Activated CD4-positive, alpha-beta memory T cell treated with anti-CD3 and anti-CD28 coated beads, Interleukin-2, amount 10 ng/mL, durations not matched to agents 7 days and 5 days (primary cell): ENCODE data around the gene RAI2. TPM values are rescaled to one million over a fixed set of nuclear protein-coding genes. Genes with fewer than 3 reads are reported as not detected.

Experiments
- CTCF ChIA-PET: fragments of 350-600 bp; sonication (Branson Sonifier 250); formaldehyde crosslinking; loops from one replicate; lab custom pipeline; 2021; ENCODE audit warnings: antibody characterized with exemption, inconsistent platforms; lab: Charles Lee
- POLR2A ChIA-PET: fragments of 350-600 bp; sonication (Branson Sonifier 250); formaldehyde crosslinking; loops from one replicate; lab custom pipeline; 2021; ENCODE audit warnings: antibody characterized with exemption; lab: Charles Lee
- DNase-seq: peaks from one replicate; pipeline ENCODE4 v3.0.0-alpha.2; 2020
- H3K27ac Mint-ChIP-seq: one replicate; pipeline ENCODE4 v1.8.0; 2021; ENCODE audit warnings: mild to moderate bottlenecking, mixed read lengths
- H3K27me3 Mint-ChIP-seq: one replicate; pipeline ENCODE4 v1.8.0; 2021; ENCODE audit warnings: mixed read lengths
- H3K36me3 Mint-ChIP-seq: one replicate; pipeline ENCODE4 v1.8.0; 2021; ENCODE audit warnings: low read depth, mixed read lengths
- H3K4me1 Mint-ChIP-seq: one replicate; pipeline ENCODE4 v1.8.0; 2021; ENCODE audit warnings: mixed read lengths
- H3K4me3 Mint-ChIP-seq: one replicate; pipeline ENCODE4 v1.8.0; 2021; ENCODE audit warnings: mild to moderate bottlenecking, mixed read lengths
- H3K9me3 Mint-ChIP-seq: one replicate; pipeline ENCODE4 v1.8.0; 2021; ENCODE audit warnings: mixed read lengths
- total RNA-seq, 2 experiments: library from RNA; stranded (reverse); gene quantifications; one replicate each; pipeline ENCODE4 v1.2.3, GENCODE V29; 2021

The RAI2 gene
- total RNA-seq, 2 experiments from 2014 or later = not detected

DNA sequence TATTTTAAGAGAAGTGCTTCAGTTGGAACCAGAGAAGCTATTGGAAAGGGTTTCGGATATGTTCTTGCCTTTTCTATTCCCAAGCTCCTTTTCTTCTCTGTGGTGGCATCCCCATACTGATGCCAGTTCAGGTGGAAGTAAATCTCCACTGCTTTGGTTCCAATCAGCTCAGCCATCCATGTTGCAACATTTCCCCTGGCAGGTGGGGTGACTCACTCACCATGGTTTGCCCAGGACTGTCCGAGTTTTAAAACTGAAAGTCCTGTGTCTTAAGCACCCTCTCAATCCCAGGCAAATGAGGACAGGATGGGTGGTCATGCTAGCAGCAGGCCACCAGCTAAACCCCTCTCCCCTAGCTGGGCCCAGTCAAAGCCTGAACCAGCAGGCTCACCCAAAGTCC, 15.1 kb downstream of the RAI2 start:
- no peaks in the 10 kb centered on the region for H3K4me1 Mint-ChIP-seq
- H3K27ac Mint-ChIP-seq = no peak overlapping the region
- H3K4me3 Mint-ChIP-seq = no peak overlapping the region
- POLR2A ChIA-PET = no interaction called here
- CTCF ChIA-PET = no interaction called here
- no peaks in the 10 kb centered on the region for H3K36me3 Mint-ChIP-seq
- H3K27me3 Mint-ChIP-seq = no peaks in the 10 kb centered on the region
- H3K9me3 Mint-ChIP-seq = no peaks in the 10 kb centered on the region
- DNase-seq = no peak

- POLR2A ChIA-PET = no interaction called here
- no peak for DNase-seq
- Mint-ChIP-seq H3K9me3 (no peaks in the 10 kb centered on the region), H3K36me3 (no peaks in the 10 kb centered on the region), H3K4me3 (no peak overlapping the region), H3K27ac (no peak overlapping the region), H3K4me1 (no peaks in the 10 kb centered on the region), H3K27me3 (no peaks in the 10 kb centered on the region)
- CTCF ChIA-PET = no interaction called here
Measured at GRCh38 chrX:17844236-17844635, 16.9 kb downstream of the RAI2 start.

DNA sequence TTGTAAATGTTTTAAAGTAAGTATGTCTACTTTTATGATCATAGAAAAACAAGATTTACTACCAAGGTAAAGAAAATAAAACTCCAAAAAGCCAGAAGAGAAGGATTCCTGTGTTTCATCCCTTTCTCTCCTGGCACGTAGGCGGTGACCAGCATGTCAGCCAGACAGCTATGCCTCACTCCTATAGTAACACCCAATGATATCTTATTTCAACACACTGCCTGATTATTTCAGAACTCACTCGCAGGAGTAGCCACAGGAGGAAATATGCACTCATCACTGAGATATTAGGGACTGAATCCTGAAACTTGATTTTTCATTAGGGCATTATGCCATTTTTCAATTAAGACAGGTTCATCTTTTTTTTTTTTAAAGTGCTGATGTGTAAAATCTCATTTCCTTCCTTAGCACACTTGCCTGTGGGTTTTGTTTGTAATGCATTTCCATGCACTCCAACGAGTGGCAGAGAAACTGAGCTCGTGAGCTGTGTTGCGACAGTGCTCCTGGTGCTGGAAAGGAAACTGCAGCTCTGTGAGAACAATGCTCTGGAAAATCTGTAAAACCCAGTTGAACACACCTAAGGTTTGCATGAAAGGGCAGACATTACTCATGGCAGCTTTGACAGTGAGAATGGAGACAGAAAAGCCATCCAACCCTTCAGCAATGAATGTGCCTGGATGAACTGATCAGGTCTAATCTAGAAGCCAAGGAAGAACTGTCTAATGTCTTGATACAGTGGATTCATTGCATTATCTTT, 18.2 kb downstream of the RAI2 start:
- ChIA-PET CTCF (no interaction called here), POLR2A (no interaction called here)
- H3K27ac Mint-ChIP-seq = no peak overlapping the region
- H3K36me3 Mint-ChIP-seq = no peaks in the 10 kb centered on the region
- no peak for DNase-seq
- no peaks in the 10 kb centered on the region for H3K4me1 Mint-ChIP-seq
- no peaks in the 10 kb centered on the region for H3K27me3 Mint-ChIP-seq
- H3K4me3 Mint-ChIP-seq = no peak overlapping the region
- no peaks in the 10 kb centered on the region for H3K9me3 Mint-ChIP-seq

DNA sequence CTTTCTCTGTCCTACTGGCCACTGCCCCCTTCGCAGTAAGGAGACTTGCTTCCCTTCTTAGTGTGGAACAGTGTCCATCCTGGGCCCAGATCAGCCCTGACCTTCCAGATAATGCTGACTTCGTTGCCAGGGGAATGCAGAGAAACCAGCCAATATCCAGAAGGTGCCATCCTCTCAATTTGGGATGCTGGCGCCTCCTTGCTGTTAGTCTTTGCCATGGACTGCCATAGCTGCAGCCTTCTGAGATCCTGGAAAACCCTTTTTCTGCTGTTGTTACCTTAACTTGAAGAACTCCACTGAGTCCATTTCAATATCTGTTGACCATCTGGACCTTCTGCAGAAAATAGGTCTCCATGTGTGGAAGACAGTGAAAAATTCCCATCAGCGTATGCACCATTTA, 21.8 kb downstream of the RAI2 start:
- H3K4me3 Mint-ChIP-seq = no peak overlapping the region
- H3K4me1 Mint-ChIP-seq = no peaks in the 10 kb centered on the region

GRCh38 chrX:17836830-17837229, 24.3 kb downstream of the RAI2 start:
- Mint-ChIP-seq H3K27ac (no peak overlapping the region), H3K4me3 (no peak overlapping the region), H3K9me3 (no peaks in the 10 kb centered on the region), H3K36me3 (no peaks in the 10 kb centered on the region), H3K27me3 (peaks cover 2% of the 10 kb centered on the region), H3K4me1 (no peaks in the 10 kb centered on the region)
- ChIA-PET CTCF (no interaction called here), POLR2A (no interaction called here)
- no peak for DNase-seq

More for the DNA sequence above, 21.8 kb downstream of the RAI2 start:
- no peaks in the 10 kb centered on the region for H3K27me3 Mint-ChIP-seq
- CTCF ChIA-PET = no interaction called here
- no peak overlapping the region for H3K27ac Mint-ChIP-seq
- H3K9me3 Mint-ChIP-seq = no peaks in the 10 kb centered on the region
- no peak for DNase-seq
- POLR2A ChIA-PET = no interaction called here
- H3K36me3 Mint-ChIP-seq = no peaks in the 10 kb centered on the region

- Mint-ChIP-seq H3K36me3 (no peaks in the 10 kb centered on the region), H3K9me3 (no peaks in the 10 kb centered on the region), H3K27ac (no peak overlapping the region), H3K4me3 (no peak overlapping the region), H3K27me3 (peaks cover 9% of the 10 kb centered on the region), H3K4me1 (no peaks in the 10 kb centered on the region)
- ChIA-PET CTCF (no interaction called here), POLR2A (no interaction called here)
- DNase-seq = no peak
Measured at GRCh38 chrX:17833954-17834353, 27.1 kb downstream of the RAI2 start.

GRCh38 chrX:17831255-17831654, 29.8 kb downstream of the RAI2 start:
- no peaks in the 10 kb centered on the region for H3K9me3 Mint-ChIP-seq
- no peak overlapping the region for H3K4me3 Mint-ChIP-seq
- H3K4me1 Mint-ChIP-seq = no peaks in the 10 kb centered on the region
- peaks cover 9% of the 10 kb centered on the region for H3K27me3 Mint-ChIP-seq
- ChIA-PET POLR2A (no interaction called here), CTCF (no interaction called here)
- H3K27ac Mint-ChIP-seq = no peak overlapping the region
- no peaks in the 10 kb centered on the region for H3K36me3 Mint-ChIP-seq
- no peak for DNase-seq

- H3K27ac Mint-ChIP-seq = no peak overlapping the region
- H3K4me1 Mint-ChIP-seq = no peaks in the 10 kb centered on the region
- H3K9me3 Mint-ChIP-seq = no peaks in the 10 kb centered on the region
- peaks cover 9% of the 10 kb centered on the region for H3K27me3 Mint-ChIP-seq
- H3K4me3 Mint-ChIP-seq = no peak overlapping the region
- H3K36me3 Mint-ChIP-seq = no peaks in the 10 kb centered on the region
- ChIA-PET CTCF (no interaction called here), POLR2A (no interaction called here)
- no peak for DNase-seq
Measured at GRCh38 chrX:17830211-17830610, 30.9 kb downstream of the RAI2 start.

GRCh38 chrX:17829566-17829965, 31.5 kb downstream of the RAI2 start:
- ChIA-PET CTCF (no interaction called here), POLR2A (no interaction called here)
- peaks cover 9% of the 10 kb centered on the region for H3K27me3 Mint-ChIP-seq
- DNase-seq = no peak
- no peaks in the 10 kb centered on the region for H3K9me3 Mint-ChIP-seq
- H3K4me1 Mint-ChIP-seq = no peaks in the 10 kb centered on the region
- H3K4me3 Mint-ChIP-seq = no peak overlapping the region
- H3K36me3 Mint-ChIP-seq = no peaks in the 10 kb centered on the region
- no peak overlapping the region for H3K27ac Mint-ChIP-seq

DNA sequence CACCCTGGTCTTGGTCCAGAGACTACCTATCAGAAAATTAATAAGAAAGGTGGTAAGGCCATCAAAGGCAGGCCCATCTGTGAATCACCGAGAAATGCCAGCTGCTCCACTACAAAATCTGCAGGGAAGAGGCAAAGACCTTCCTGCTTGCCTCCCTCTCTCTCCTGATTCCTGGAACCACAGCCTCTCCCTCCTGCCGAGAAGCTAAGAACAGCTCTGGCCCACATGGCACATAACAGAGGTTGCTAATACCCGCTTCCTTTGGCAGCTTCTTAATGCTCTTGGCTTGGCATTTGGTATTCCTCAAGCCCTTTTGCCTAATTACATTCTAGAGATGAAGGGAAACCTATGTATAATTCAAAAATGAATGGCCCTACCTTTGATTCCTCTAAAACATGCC, 32.9 kb downstream of the RAI2 start:
- H3K27me3 Mint-ChIP-seq = peaks cover 7% of the 10 kb centered on the region
- H3K9me3 Mint-ChIP-seq = no peaks in the 10 kb centered on the region
- CTCF ChIA-PET = no interaction called here
- no peak overlapping the region for H3K27ac Mint-ChIP-seq
- POLR2A ChIA-PET = no interaction called here
- H3K4me3 Mint-ChIP-seq = no peak overlapping the region
- no peaks in the 10 kb centered on the region for H3K4me1 Mint-ChIP-seq
- no peaks in the 10 kb centered on the region for H3K36me3 Mint-ChIP-seq
- no peak for DNase-seq

DNA sequence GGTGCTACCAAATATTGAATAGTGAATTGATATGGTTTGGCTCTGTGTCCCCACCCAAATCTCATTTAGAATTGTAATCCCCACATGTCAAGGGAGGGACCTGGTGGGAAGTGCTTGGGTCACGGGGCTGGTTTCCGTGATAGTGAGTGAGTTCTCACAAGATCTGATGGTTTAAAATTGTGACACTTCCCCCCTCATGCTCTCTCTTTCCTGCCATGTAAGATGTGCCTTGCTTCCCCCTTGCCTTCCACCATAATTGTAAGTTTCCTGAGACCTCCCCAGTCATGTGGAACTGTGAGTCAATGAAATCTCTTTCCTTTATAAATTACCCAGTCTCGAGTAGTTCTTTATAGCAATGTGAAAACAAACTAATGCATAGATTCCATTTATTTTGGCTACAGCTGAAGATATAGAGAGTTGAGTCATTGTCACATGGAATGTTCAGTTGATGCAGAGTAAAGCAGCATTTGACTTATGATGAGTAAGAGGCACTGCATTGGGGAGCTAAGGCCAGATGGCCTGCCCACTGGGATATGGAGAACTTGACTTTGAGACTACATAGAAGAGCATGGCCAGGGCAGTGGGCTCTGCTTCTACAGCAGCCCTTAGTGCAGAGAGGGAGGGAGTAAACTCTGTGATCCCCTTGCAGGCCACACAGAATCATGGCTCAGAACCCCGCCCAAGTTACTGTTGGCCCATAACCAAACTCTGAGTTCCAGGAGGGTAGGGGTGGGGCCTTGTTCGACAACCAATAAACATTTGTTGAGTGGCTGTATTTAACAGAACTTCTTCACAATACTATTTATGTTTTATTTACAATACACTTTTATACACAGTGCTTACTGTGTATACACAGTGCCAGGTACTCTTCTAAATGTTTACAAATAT, 34.2 kb downstream of the RAI2 start:
- Mint-ChIP-seq H3K36me3 (no peaks in the 10 kb centered on the region), H3K4me1 (no peaks in the 10 kb centered on the region), H3K9me3 (no peaks in the 10 kb centered on the region), H3K27me3 (peaks cover 7% of the 10 kb centered on the region), H3K4me3 (no peak overlapping the region), H3K27ac (no peak overlapping the region)
- CTCF ChIA-PET = no interaction called here
- POLR2A ChIA-PET = no interaction called here
- no peak for DNase-seq

DNA sequence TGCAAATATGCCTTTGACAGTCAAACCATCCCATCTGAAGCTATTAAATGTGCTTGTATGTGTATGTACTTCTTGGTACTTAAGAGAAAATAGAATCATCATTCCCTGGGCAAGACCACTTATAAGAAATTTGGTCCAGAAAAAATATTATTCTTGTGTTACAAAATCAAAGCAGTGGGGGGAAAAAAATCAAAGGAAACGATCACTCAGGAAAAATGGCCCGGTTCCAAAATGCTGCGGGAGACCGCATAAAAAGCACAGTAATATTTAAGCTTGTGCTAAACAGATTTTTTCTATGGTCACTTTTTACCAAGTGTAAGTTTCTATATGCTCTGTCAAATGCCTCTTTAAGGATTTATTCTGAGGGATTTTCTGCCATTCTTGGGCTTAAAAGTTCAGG, 36.1 kb downstream of the RAI2 start:
- DNase-seq = no peak
- CTCF ChIA-PET = no interaction called here
- Mint-ChIP-seq H3K27ac (no peak overlapping the region), H3K4me1 (no peaks in the 10 kb centered on the region), H3K36me3 (no peaks in the 10 kb centered on the region), H3K27me3 (peaks cover 4% of the 10 kb centered on the region), H3K4me3 (no peak overlapping the region), H3K9me3 (no peaks in the 10 kb centered on the region)
- POLR2A ChIA-PET = no interaction called here

DNA sequence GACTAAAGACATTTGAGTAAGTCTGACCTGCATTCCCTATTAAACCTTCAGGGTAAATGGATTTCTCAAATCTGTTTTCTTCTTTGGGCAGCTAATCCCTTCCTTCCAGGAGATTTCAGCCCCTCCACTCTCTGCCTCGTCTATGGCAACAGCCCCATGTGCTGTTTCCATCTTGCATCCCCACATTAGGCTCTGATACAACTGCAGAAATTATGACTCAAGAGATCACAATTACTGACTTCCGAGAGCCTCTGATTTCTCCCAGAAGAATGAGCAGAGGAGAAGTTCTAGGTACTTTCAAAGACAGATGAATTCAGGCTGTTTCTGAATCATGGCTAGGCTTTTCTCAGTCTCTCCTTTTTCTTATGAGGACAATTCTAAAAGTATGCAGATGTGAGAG, 38.7 kb downstream of the RAI2 start:
- no peak for DNase-seq
- Mint-ChIP-seq H3K27ac (no peak overlapping the region), H3K27me3 (no peaks in the 10 kb centered on the region), H3K4me3 (no peak overlapping the region), H3K9me3 (no peaks in the 10 kb centered on the region), H3K36me3 (no peaks in the 10 kb centered on the region), H3K4me1 (no peaks in the 10 kb centered on the region)
- ChIA-PET POLR2A (no interaction called here), CTCF (no interaction called here)
